ENCODE data around the gene ITGA1. TPM values are rescaled to one million over a fixed set of nuclear protein-coding genes. Genes with fewer than 3 reads are reported as not detected.

The ITGA1 gene
- total RNA-seq, 4 donors from 2014 or later = 5.7 to 20.4 (median 12.4) TPM

DNA sequence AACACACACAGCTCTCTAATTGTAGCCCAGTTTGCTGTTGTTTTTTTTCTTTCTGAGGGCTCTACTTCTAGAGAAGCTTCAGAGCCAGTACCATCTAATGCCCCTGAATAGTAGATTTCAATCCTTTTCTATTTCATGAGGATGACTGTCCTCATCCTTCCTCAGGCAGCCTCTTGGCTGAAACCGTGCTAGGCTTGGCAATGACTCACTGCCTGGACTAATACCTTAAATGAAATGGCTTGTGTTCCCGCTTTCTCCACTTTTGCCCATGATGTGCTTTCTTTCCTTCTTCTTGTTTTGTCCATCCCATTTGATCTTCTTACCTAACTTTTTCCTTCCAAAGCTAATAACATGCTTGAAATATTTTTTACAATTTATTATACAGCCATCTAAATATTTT, 80.1 kb downstream of the ITGA1 start:
- DNase-seq (no peak), ATAC-seq (no peak)
- intact Hi-C loops (cut with DNase I; ENCODE audit: low total_unique reads) (no loop called here), in situ Hi-C loops (cut with MboI; ENCODE audit: low sequenced_read_pairs in 4 of 4) (no loop called here)
- no peaks in the 10 kb centered on the region for H3K27me3 ChIP-seq
- peaks cover 0 to 5% of the 10 kb centered on the region in 2 donors for H3K4me1 ChIP-seq
- H3K4me3 ChIP-seq = no peak overlapping the region
- H3K9me3 ChIP-seq = no peaks in the 10 kb centered on the region
- TF ChIP-seq CTCF (IDR thresholded peaks at IDR 0.05 in 4 of 5, conservative IDR thresholded peaks at IDR 0.05 in 1 of 5) = no peak
- no peak for TF ChIP-seq POLR2A (IDR thresholded peaks at IDR 0.05)
- H3K36me3 ChIP-seq = no peaks in the 10 kb centered on the region
- no peak overlapping the region for H3K27ac ChIP-seq

DNA sequence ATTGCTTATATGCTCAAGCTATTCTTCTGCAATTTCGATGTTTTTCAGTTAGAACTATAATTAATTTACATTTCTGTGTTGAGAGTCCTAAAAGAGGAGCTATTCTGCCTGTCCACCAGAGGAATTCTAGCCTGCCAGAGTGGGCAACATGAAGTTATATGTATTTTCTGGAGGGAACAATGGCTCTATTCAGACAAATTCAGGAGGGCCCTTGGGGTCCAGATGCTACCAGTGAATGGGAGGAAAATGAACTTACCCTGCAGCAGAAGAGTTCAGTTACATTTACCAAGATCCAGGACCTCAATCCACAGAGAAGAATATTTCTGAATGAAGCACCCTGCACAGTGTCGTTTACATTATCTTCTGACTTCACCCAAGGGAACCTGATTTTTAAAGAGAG, 80.7 kb downstream of the ITGA1 start:
- no peak overlapping the region for H3K27ac ChIP-seq
- in situ Hi-C loops (cut with MboI; ENCODE audit: low sequenced_read_pairs in 4 of 4) (no loop called here), intact Hi-C loops (cut with DNase I; ENCODE audit: low total_unique reads) (no loop called here)
- H3K4me1 ChIP-seq = peaks cover 0 to 5% of the 10 kb centered on the region in 2 donors
- no peaks in the 10 kb centered on the region for H3K36me3 ChIP-seq
- no peak overlapping the region for H3K4me3 ChIP-seq
- ATAC-seq = no peak
- no peaks in the 10 kb centered on the region for H3K27me3 ChIP-seq
- DNase-seq = no peak
- TF ChIP-seq POLR2A (IDR thresholded peaks at IDR 0.05) (no peak), CTCF (IDR thresholded peaks at IDR 0.05 in 4 of 5, conservative IDR thresholded peaks at IDR 0.05 in 1 of 5) (no peak)
- no peaks in the 10 kb centered on the region for H3K9me3 ChIP-seq

DNA sequence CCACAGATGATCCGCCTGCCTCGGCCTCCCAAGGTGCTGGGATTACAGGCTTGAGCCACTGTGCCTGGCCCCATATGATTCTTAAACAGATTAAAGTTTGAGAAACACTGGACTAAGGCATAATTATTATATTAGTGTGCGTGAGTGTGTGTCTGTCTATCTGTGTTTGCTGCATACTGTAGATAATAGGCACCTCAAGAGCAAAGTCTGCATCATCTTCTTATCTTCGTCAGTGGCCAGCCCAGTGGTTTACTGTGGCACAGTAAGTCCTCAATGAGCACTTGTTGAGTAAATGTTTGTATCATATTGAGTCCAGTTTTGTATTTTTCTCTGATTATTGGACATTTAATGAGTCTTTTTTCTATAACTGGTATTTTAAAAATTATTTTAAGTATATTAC, 81.7 kb downstream of the ITGA1 start:
- Histone ChIP-seq H3K27ac (no peak overlapping the region), H3K4me1 (peaks cover 0 to 5% of the 10 kb centered on the region in 2 donors), H3K27me3 (no peaks in the 10 kb centered on the region), H3K4me3 (no peak overlapping the region), H3K9me3 (no peaks in the 10 kb centered on the region), H3K36me3 (no peaks in the 10 kb centered on the region)
- no peak for TF ChIP-seq POLR2A (IDR thresholded peaks at IDR 0.05)
- no peak for TF ChIP-seq CTCF (IDR thresholded peaks at IDR 0.05 in 4 of 5, conservative IDR thresholded peaks at IDR 0.05 in 1 of 5)
- DNase-seq = no peak
- intact Hi-C loops (cut with DNase I; ENCODE audit: low total_unique reads) = no loop called here
- no peak for ATAC-seq
- in situ Hi-C loops (cut with MboI; ENCODE audit: low sequenced_read_pairs in 4 of 4) = no loop called here

DNA sequence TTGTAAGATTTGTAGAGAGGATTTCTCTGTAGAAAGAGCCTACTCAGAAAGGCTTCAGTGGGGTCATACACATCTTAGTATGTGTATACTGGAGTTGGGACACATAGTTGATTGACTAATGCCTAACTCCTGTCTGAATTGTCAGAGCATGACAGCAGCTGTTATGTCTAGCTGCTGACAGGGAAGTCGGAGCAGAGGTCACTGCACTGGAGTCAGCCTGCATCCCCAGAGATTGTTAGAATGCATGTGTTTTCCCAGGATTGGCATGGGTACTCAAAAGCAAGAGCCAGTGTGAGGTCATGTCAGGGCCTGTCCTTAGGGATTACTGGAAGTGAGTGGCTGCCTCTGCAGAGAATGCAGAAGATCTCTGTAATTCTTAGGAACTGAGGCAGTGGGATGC, 82.7 kb downstream of the ITGA1 start:
- ATAC-seq = no peak
- peak in 1 of 2 donors; percentile 19 for DNase-seq

More for the DNA sequence above, 82.7 kb downstream of the ITGA1 start:
- H3K4me1 ChIP-seq = peaks cover 0 to 5% of the 10 kb centered on the region in 2 donors
- no peaks in the 10 kb centered on the region for H3K27me3 ChIP-seq
- in situ Hi-C loops (cut with MboI; ENCODE audit: low sequenced_read_pairs in 4 of 4) = no loop called here
- no peak overlapping the region for H3K27ac ChIP-seq
- H3K9me3 ChIP-seq = no peaks in the 10 kb centered on the region
- no peak overlapping the region for H3K4me3 ChIP-seq
- intact Hi-C loops (cut with DNase I; ENCODE audit: low total_unique reads) = no loop called here
- TF ChIP-seq POLR2A (IDR thresholded peaks at IDR 0.05) = no peak
- TF ChIP-seq CTCF (IDR thresholded peaks at IDR 0.05 in 4 of 5, conservative IDR thresholded peaks at IDR 0.05 in 1 of 5) = no peak
- H3K36me3 ChIP-seq = no peaks in the 10 kb centered on the region
